Breast epithelium (tissue), 3 donors: ENCODE data around the gene SRGAP2C.
"Not testable (repeated sequence)": the region's sequence is repeated elsewhere in the genome, so short reads cannot be mapped to it uniquely, and the experiment has no call there.

Source experiments
- CTCF ChIP-seq, 3 donors: fragments of 450-650 bp; IDR thresholded peaks; one replicate each; pipeline ENCODE4 v1.5.1; 2016 to 2017; ENCODE audit warnings: antibody characterized with exemption in 3 of 3, mild to moderate bottlenecking in 3 of 3, moderate library complexity in 3 of 3
- POLR2A ChIP-seq: fragments of 450-650 bp; IDR thresholded peaks from one replicate; pipeline ENCODE4 v1.6.1; 2016; ENCODE audit warnings: antibody characterized with exemption, mild to moderate bottlenecking, moderate library complexity

GRCh38 chr1:121292590-121292989 lies 107.8 kb downstream of the SRGAP2C start:
- not testable (repeated sequence) for TF ChIP-seq CTCF (IDR thresholded peaks at IDR 0.05); POLR2A
